ENCODE results near the gene LIN52. TPM values are rescaled to one million over a fixed set of nuclear protein-coding genes. Genes with fewer than 3 reads are reported as not detected.

Gene LIN52
- total RNA-seq, 1 experiment from 2014 or later: 9.5 TPM

DNA sequence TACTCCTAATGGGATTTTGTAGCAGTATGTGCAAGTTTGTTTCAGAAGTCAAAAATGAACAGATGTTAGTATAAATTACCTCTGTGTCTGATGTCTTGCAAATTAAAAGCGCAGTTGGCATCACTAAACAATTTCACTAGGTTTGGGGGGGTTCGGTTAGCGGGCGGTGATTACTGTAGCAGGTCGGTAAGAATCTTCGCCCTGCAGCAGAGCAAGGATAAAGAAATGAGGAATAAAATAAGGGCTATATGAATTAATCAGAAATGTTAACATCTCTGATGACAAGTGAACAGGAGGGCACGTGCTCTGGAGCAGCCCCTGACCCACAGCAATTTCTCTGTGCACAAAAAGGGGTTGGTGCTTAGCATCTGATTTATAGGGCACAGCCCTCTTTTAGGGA is 110.9 kb downstream of the LIN52 start:
- CTCF ChIA-PET: no interaction called here

GRCh38 chr14:74198441-74199234 is 113.9 kb downstream of the LIN52 start:
- no peaks in the 10 kb centered on the region for H3K27me3 Mint-ChIP-seq (ENCODE audit: insufficient read depth, unreplicated experiment)
- BruUV-seq (replicated peaks): no TSS peak
- H3K9me3 Mint-ChIP-seq (ENCODE audit: unreplicated experiment): no peaks in the 10 kb centered on the region
- no peak overlapping the region for H3K27ac Mint-ChIP-seq (ENCODE audit: low read depth, unreplicated experiment)
- no peak for TF ChIP-seq CTCF (IDR thresholded peaks at IDR 0.05; ENCODE audit: unreplicated experiment)
- intact Hi-C loops (cut with micrococcal nuclease): no loop called here
- no peak overlapping the region for H3K4me3 Mint-ChIP-seq (ENCODE audit: unreplicated experiment)
- no peaks in the 10 kb centered on the region for H3K4me1 Mint-ChIP-seq (ENCODE audit: insufficient read depth, unreplicated experiment)
- DNase-seq (ENCODE audit: unreplicated experiment): no peak
- ChIA-PET POLR2A (interaction anchor here (0.7 kb wide), 1 partner anchor 141 kb away, joined by 3 read pairs; no protein-coding TSS in a partner anchor), CTCF (interaction anchor here (0.9 kb wide), 1 partner anchor 58 kb away, joined by 3 read pairs; no protein-coding TSS in a partner anchor)
- peaks cover 7% of the 10 kb centered on the region for H3K36me3 Mint-ChIP-seq (ENCODE audit: insufficient read depth, unreplicated experiment)

More for the DNA sequence above, 110.9 kb downstream of the LIN52 start:
- Mint-ChIP-seq H3K27me3 (ENCODE audit: insufficient read depth, unreplicated experiment) (no peaks in the 10 kb centered on the region), H3K4me1 (ENCODE audit: insufficient read depth, unreplicated experiment) (no peaks in the 10 kb centered on the region), H3K36me3 (ENCODE audit: insufficient read depth, unreplicated experiment) (peaks cover 7% of the 10 kb centered on the region), H3K4me3 (ENCODE audit: unreplicated experiment) (no peak overlapping the region), H3K9me3 (ENCODE audit: unreplicated experiment) (no peaks in the 10 kb centered on the region), H3K27ac (ENCODE audit: low read depth, unreplicated experiment) (no peak overlapping the region)
- no TSS peak for BruUV-seq (replicated peaks)
- TF ChIP-seq CTCF (IDR thresholded peaks at IDR 0.05; ENCODE audit: unreplicated experiment): no peak
- POLR2A ChIA-PET: no interaction called here
- intact Hi-C loops (cut with micrococcal nuclease): no loop called here
- no peak for DNase-seq (ENCODE audit: unreplicated experiment)

DNA sequence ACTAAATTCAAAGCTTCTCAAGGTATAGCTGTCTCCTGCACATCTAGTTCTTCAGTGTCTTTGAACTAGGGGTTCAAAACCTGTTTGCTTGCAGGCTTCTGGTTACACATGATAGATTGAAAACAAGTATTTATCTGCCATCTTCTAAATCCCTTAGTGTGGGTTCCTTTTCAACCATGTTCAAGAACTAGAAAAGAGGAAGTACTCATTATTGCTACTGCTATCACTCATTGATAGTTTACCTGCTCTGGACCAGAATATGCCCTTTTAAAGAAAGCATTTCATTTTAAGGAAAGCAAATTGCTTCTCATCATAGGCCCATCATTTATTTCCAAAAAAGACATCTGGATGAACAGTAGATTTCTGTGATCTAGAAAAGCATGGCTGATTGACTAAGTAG is 117.4 kb downstream of the LIN52 start:
- intact Hi-C loops (cut with micrococcal nuclease): loop anchor here (1.0 kb wide), 1 partner anchor 17 kb away; no protein-coding TSS in a partner anchor
- H3K36me3 Mint-ChIP-seq (ENCODE audit: insufficient read depth, unreplicated experiment): peaks cover 7% of the 10 kb centered on the region
- H3K4me3 Mint-ChIP-seq (ENCODE audit: unreplicated experiment): no peak overlapping the region
- DNase-seq (ENCODE audit: unreplicated experiment): no peak
- no peaks in the 10 kb centered on the region for H3K9me3 Mint-ChIP-seq (ENCODE audit: unreplicated experiment)
- ChIA-PET CTCF (interaction anchor here (0.5 to 0.6 kb wide), 2 partner anchors 9 to 788 kb away, joined by 4 read pairs; no protein-coding TSS in a partner anchor), POLR2A (no interaction called here)
- BruUV-seq (replicated peaks): no TSS peak
- no peak for TF ChIP-seq CTCF (IDR thresholded peaks at IDR 0.05; ENCODE audit: unreplicated experiment)
- no peaks in the 10 kb centered on the region for H3K27me3 Mint-ChIP-seq (ENCODE audit: insufficient read depth, unreplicated experiment)
- H3K4me1 Mint-ChIP-seq (ENCODE audit: insufficient read depth, unreplicated experiment): no peaks in the 10 kb centered on the region
- H3K27ac Mint-ChIP-seq (ENCODE audit: low read depth, unreplicated experiment): no peak overlapping the region

DNA sequence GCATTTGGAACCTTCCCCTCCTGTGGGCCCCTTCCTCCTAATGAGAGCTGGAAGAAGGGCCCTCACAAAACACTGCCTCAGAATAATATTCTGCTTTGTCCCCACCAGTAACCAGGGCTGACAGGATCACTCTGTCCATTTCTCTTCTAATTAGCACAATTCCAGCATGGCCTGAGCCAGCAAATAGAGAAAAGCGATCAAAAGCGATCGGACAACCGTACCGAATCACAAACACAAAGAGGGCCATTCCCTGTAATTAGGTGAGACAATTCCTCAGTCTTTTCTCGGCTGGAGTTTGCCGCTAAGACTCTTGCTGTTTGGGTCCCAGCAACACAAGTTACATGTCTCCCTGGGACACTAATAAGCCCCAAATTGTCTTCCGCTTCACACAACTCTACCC is 118.9 kb downstream of the LIN52 start:
- no TSS peak for BruUV-seq (replicated peaks)
- no peak for TF ChIP-seq CTCF (IDR thresholded peaks at IDR 0.05; ENCODE audit: unreplicated experiment)
- ChIA-PET POLR2A (no interaction called here), CTCF (no interaction called here)
- H3K36me3 Mint-ChIP-seq (ENCODE audit: insufficient read depth, unreplicated experiment): peaks cover 7% of the 10 kb centered on the region
- intact Hi-C loops (cut with micrococcal nuclease): no loop called here
- H3K9me3 Mint-ChIP-seq (ENCODE audit: unreplicated experiment): no peaks in the 10 kb centered on the region
- DNase-seq (ENCODE audit: unreplicated experiment): no peak
- no peak overlapping the region for H3K27ac Mint-ChIP-seq (ENCODE audit: low read depth, unreplicated experiment)
- H3K27me3 Mint-ChIP-seq (ENCODE audit: insufficient read depth, unreplicated experiment): no peaks in the 10 kb centered on the region
- H3K4me1 Mint-ChIP-seq (ENCODE audit: insufficient read depth, unreplicated experiment): no peaks in the 10 kb centered on the region
- no peak overlapping the region for H3K4me3 Mint-ChIP-seq (ENCODE audit: unreplicated experiment)

Measured in MCF 10A (cell line).